Stomach (tissue), 4 donors: ENCODE measurements around the gene KCNG2.

ENCODE experiments used
- CTCF ChIP-seq, 7 experiments: fragments of 450-650 bp in 4 of 7; fragments of 200-600 bp in 3 of 7; sonication (generic) in 3 of 7; IDR thresholded peaks; one replicate each; pipeline ENCODE4 v1.5.1; 2016 to 2019; ENCODE audit warnings: antibody characterized with exemption in 7 of 7, control low read depth in 2 of 7, mild to moderate bottlenecking in 1 of 7
- EP300 ChIP-seq: sonication (generic); formaldehyde crosslinking; IDR thresholded peaks from one replicate; pipeline ENCODE4 v1.6.1; 2017; ENCODE audit warnings: antibody characterized with exemption

- TF ChIP-seq EP300 (no peak), CTCF (IDR thresholded peaks at IDR 0.05) (no peak)
Observed at GRCh38 chr18:79897940-79898625, 100.3 kb downstream of the KCNG2 start.
